Measurements from ENCODE around the gene MCC. TPM values are rescaled to one million over a fixed set of nuclear protein-coding genes. Genes with fewer than 3 reads are reported as not detected.

MCC gene
- total RNA-seq, 1 experiment from 2014 or later = 7.6 TPM

DNA sequence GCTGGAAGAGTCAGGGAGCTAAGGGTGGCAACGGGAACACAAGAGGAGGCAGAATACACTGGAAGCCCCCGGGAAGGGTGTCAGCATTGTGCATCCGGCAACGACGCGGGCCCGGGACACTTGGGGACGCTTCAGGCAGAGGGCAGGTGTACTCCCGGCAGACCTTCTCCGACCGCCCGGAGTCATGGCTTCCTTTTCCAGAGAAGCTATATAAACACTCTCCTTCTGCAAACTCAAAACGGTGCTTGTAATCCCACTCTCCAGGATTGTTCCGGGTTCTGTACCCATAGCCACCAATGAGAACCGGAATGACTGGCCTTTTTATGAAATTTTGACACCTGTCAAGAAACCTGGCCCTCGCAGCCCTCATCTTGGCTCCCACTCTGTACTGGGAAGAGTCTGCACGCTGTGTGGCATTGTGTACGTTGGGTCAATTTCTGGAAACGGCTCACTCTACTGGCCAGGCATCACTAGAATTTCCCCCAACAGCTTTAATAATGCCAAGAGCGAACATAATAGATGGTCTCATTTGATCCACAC, 462 bp upstream of the MCC start:
- no peak overlapping the region for H4K91ac ChIP-seq (ENCODE audit: insufficient read length, low read depth, low read length)
- no peak overlapping the region for H3K27ac ChIP-seq (ENCODE audit: insufficient read length, low read depth, low read length)
- TF ChIP-seq, protein P1, sequence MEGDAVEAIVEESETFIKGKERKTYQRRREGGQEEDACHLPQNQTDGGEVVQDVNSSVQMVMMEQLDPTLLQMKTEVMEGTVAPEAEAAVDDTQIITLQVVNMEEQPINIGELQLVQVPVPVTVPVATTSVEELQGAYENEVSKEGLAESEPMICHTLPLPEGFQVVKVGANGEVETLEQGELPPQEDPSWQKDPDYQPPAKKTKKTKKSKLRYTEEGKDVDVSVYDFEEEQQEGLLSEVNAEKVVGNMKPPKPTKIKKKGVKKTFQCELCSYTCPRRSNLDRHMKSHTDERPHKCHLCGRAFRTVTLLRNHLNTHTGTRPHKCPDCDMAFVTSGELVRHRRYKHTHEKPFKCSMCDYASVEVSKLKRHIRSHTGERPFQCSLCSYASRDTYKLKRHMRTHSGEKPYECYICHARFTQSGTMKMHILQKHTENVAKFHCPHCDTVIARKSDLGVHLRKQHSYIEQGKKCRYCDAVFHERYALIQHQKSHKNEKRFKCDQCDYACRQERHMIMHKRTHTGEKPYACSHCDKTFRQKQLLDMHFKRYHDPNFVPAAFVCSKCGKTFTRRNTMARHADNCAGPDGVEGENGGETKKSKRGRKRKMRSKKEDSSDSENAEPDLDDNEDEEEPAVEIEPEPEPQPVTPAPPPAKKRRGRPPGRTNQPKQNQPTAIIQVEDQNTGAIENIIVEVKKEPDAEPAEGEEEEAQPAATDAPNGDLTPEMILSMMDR (conservative IDR thresholded peaks at IDR 0.05) = no peak
- H3K56ac ChIP-seq (ENCODE audit: insufficient read length, low read depth, low read length) = no peak overlapping the region
- H2BK20ac ChIP-seq (ENCODE audit: low read depth, low read length, poor library complexity, severe bottlenecking) = no peak overlapping the region
- no peak overlapping the region for H2BK120ac ChIP-seq (ENCODE audit: low read depth, low read length, poor library complexity, severe bottlenecking)
- H2AK5ac ChIP-seq (ENCODE audit: insufficient read length, low read length) = no peak overlapping the region
- H2BK5ac ChIP-seq (ENCODE audit: insufficient read length, low read length) = no peak overlapping the region
- H4K5ac ChIP-seq (ENCODE audit: insufficient read length, low read depth, low read length) = no peak overlapping the region
- peaks cover 12% of the 10 kb centered on the region for H3K23me2 ChIP-seq (ENCODE audit: insufficient read length, low read depth, low read length, poor library complexity, severe bottlenecking)
- H4K20me1 ChIP-seq (ENCODE audit: control insufficient read depth, insufficient read depth, insufficient read length) = no peaks in the 10 kb centered on the region
- H3K4me1 ChIP-seq (ENCODE audit: insufficient read depth, low read length) = 0 out of 2 replicates have a peak, but pooled peaks cover 2% of the 10 kb centered on the region
- WGBS (ENCODE audit: extremely low coverage, insufficient read length, low lambda C conversion rate) = no CpG with 5 or more reads among the region's 20 CpGs
- Mint-ChIP-seq H3K27ac (no peak overlapping the region), H3K36me3 (ENCODE audit: insufficient read depth in 1 of 3, low read depth in 3 of 3) (peaks cover 16 to 28% (median 18%) of the 10 kb centered on the region in 3 experiments), H3K27me3 (ENCODE audit: low read depth) (peaks cover 60% of the 10 kb centered on the region), H3K4me3 (peak overlapping the region; percentile 83 to 90), H3K9me3 (peaks cover 29 to 36% of the 10 kb centered on the region in 2 experiments), H3K4me1 (peaks cover 7 to 8% of the 10 kb centered on the region in 2 experiments; a peak in 2 of 4 replicates)
- H3K18ac ChIP-seq (ENCODE audit: insufficient read length, low read depth, low read length) = peak overlapping the region; percentile 12
- H3K9ac ChIP-seq (ENCODE audit: extremely low read depth, insufficient read length, low read length) = peak overlapping the region; percentile 32
- no peak overlapping the region for H3K4ac ChIP-seq (ENCODE audit: low read depth, low read length)
- no peak for DNase-seq
- no peaks in the 10 kb centered on the region for H3K79me1 ChIP-seq (ENCODE audit: insufficient read depth, low read depth, low read length, poor library complexity, severe bottlenecking)
- H3K4me2 ChIP-seq (ENCODE audit: insufficient read depth, insufficient read length, low read length) = peak overlapping the region; percentile 88
- H3T11ph ChIP-seq (ENCODE audit: low read length) = no peak overlapping the region
- H3K23ac ChIP-seq (ENCODE audit: insufficient read length, low read depth, low read length) = no peak overlapping the region
- no peak overlapping the region for H4K8ac ChIP-seq (replicated peaks; ENCODE audit: insufficient read length, low read depth, low read length)
- H3K14ac ChIP-seq (ENCODE audit: insufficient read depth, low read length) = 0 out of 2 replicates have a peak overlapping the region, but pooled peaks have one; percentile 21
- H3K9me3 ChIP-seq (ENCODE audit: control insufficient read depth, low read depth, low read length) = peaks cover 13% of the 10 kb centered on the region
- no peaks in the 10 kb centered on the region for H3K79me2 ChIP-seq (ENCODE audit: insufficient read depth, low read length)
- no peak overlapping the region for H2BK15ac ChIP-seq (ENCODE audit: low read depth, low read length)
- peak overlapping the region; percentile 61 for H2AFZ ChIP-seq (ENCODE audit: low read length)
- peaks cover 6% of the 10 kb centered on the region for H3K27me3 ChIP-seq (ENCODE audit: insufficient read depth, low read length)
- no peak overlapping the region for H2BK12ac ChIP-seq (ENCODE audit: insufficient read length, low read depth, low read length)

Measured in H9 (cell line).